Upper lobe of left lung (tissue), 4 donors: ENCODE results near the gene PRSS56.

Experiments used
- EP300 ChIP-seq, 4 donors: sonication (generic); formaldehyde crosslinking; IDR thresholded peaks; one replicate each; pipeline ENCODE4 v1.5.1; 2017; ENCODE audit warnings: antibody characterized with exemption in 4 of 4, control low read depth in 2 of 4
- POLR2A ChIP-seq, 4 donors: fragments of 450-650 bp; IDR thresholded peaks; one replicate each; pipeline ENCODE4 v1.5.1; 2016 to 2017; ENCODE audit warnings: antibody characterized with exemption in 4 of 4, mild to moderate bottlenecking in 2 of 4
- POLR2AphosphoS5 ChIP-seq, 2 donors: sonication (generic); formaldehyde crosslinking; IDR thresholded peaks; one replicate each; pipeline ENCODE4 v1.5.1; 2017; ENCODE audit warnings: antibody characterized with exemption in 2 of 2
- TF ChIP-seq, protein P1 (sequence below), 6 experiments: fragments of 450-650 bp in 4 of 6; fragments of 200-600 bp in 2 of 6; sonication (generic) in 2 of 6; IDR thresholded peaks; one replicate each; pipeline ENCODE4 v1.5.1; 2016 to 2019; ENCODE audit warnings: antibody characterized with exemption in 6 of 6

DNA sequence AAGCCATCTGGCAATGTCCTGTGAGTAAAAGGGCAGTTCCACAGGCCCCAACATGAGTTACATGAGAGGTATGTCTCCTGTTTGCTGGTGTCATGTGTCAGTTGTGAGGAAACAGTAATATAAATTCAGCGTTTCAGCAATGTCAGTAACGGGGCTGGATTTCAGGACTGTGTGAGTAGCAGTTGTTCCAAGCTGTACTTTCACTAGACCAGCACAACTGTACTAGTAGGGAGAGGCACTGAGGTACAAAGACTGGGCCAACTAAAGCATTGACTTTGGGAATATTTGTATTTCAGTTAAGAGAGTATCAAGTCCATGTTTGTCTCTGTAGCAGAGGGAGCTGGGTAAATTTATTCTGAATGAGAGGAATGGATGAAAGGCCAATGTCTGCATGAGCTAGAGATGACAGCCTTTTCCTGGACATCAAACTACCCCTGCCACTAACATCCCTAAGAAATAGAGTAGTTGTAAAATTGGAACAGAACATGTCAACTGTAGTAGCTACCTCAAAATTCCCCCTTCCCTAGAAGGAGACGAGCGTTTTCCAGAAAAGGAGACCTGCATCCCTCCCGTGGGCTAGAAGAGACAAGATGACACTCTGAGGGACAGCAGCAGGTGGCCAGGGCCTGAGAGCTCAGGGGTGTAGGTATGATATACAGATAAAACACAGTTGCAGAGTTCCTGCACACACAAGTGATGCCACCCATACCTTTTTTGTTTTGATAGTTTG, 54.7 kb downstream of the PRSS56 start:
- TF ChIP-seq POLR2A (IDR thresholded peaks at IDR 0.05) (no peak), EP300 (IDR thresholded peaks at IDR 0.05) (no peak), POLR2AphosphoS5 (IDR thresholded peaks at IDR 0.05) (no peak)
- TF ChIP-seq, protein P1, sequence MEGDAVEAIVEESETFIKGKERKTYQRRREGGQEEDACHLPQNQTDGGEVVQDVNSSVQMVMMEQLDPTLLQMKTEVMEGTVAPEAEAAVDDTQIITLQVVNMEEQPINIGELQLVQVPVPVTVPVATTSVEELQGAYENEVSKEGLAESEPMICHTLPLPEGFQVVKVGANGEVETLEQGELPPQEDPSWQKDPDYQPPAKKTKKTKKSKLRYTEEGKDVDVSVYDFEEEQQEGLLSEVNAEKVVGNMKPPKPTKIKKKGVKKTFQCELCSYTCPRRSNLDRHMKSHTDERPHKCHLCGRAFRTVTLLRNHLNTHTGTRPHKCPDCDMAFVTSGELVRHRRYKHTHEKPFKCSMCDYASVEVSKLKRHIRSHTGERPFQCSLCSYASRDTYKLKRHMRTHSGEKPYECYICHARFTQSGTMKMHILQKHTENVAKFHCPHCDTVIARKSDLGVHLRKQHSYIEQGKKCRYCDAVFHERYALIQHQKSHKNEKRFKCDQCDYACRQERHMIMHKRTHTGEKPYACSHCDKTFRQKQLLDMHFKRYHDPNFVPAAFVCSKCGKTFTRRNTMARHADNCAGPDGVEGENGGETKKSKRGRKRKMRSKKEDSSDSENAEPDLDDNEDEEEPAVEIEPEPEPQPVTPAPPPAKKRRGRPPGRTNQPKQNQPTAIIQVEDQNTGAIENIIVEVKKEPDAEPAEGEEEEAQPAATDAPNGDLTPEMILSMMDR (IDR thresholded peaks at IDR 0.05), result no peak
